Hepatocyte (in vitro differentiated cells): ENCODE results near the gene WDR59. TPM values are rescaled to one million over a fixed set of nuclear protein-coding genes. Genes with fewer than 3 reads are reported as not detected.

ENCODE experiments used
- DNase-seq: peaks from one replicate; pipeline ENCODE4 v3.0.0-alpha.2; 2016; ENCODE audit warnings: low spot score
- H2AFZ ChIP-seq: fragments of 200-600 bp; sonication (generic); 2 replicates; pipeline ENCODE4 v1.6.0; 2016; ENCODE audit warnings: antibody characterized with exemption, mild to moderate bottlenecking
- H3K27ac ChIP-seq: fragments of 200-600 bp; sonication (generic); 2 replicates; pipeline ENCODE4 v1.5.1; 2016; ENCODE audit warnings: mild to moderate bottlenecking
- H3K27me3 ChIP-seq: fragments of 200-600 bp; sonication (generic); 2 replicates; pipeline ENCODE4 v1.6.1; 2016
- H3K36me3 ChIP-seq: fragments of 200-600 bp; sonication (generic); replicated peaks from 2 replicates; pipeline ENCODE4 v1.5.1; 2016; ENCODE audit warnings: low read depth; ENCODE audit not compliant: insufficient read depth
- H3K4me1 ChIP-seq: fragments of 200-600 bp; sonication (generic); 2 replicates; pipeline ENCODE4 v1.5.1; 2016; ENCODE audit warnings: mild to moderate bottlenecking, moderate library complexity; ENCODE audit not compliant: insufficient read depth
- H3K4me2 ChIP-seq: fragments of 200-600 bp; sonication (generic); 2 replicates; pipeline ENCODE4 v1.6.0; 2016
- H3K4me3 ChIP-seq: fragments of 200-600 bp; sonication (generic); 2 replicates; pipeline ENCODE4 v1.5.1; 2016; ENCODE audit warnings: mild to moderate bottlenecking
- H3K79me2 ChIP-seq: fragments of 200-600 bp; sonication (generic); 2 replicates; pipeline ENCODE4 v1.6.0; 2017; ENCODE audit warnings: mild to moderate bottlenecking
- H3K9me2 ChIP-seq: fragments of 200-600 bp; sonication (generic); replicated peaks from 2 replicates; pipeline ENCODE4 v1.6.0; 2017; ENCODE audit warnings: mild to moderate bottlenecking; ENCODE audit not compliant: insufficient read depth
- H3K9me3 ChIP-seq: fragments of 200-600 bp; sonication (generic); 2 replicates; pipeline ENCODE4 v1.5.1; 2016; ENCODE audit warnings: low read depth, mild to moderate bottlenecking
- H4K20me1 ChIP-seq: fragments of 200-600 bp; sonication (generic); 2 replicates; pipeline ENCODE4 v1.6.0; 2016; ENCODE audit warnings: mild to moderate bottlenecking; ENCODE audit not compliant: insufficient read depth, poor library complexity, severe bottlenecking
- EZH2 ChIP-seq: fragments of 200-600 bp; sonication (generic); IDR thresholded peaks from 2 replicates; pipeline ENCODE4 v1.6.1; 2016; ENCODE audit warnings: antibody characterized with exemption, mild to moderate bottlenecking, borderline replicate concordance
- EZH2phosphoT487 ChIP-seq: fragments of 200-600 bp; sonication (generic); IDR thresholded peaks from one replicate; pipeline ENCODE4 v1.6.1; 2018; ENCODE audit warnings: antibody characterized with exemption, mild to moderate bottlenecking, low read depth, moderate library complexity; ENCODE audit not compliant: unreplicated experiment, severe bottlenecking
- WGBS: methylation state at CpG from one replicate; pipeline ENCODE4 v1.1.6; 2016; ENCODE audit warnings: low lambda C conversion rate; ENCODE audit errors: missing lambda C conversion rate; 5-methylcytosine and 5-hydroxymethylcytosine counted together
- polyA plus RNA-seq: library from polyadenylated mRNA; unstranded; fragments of >200 nt; fragmentation: Nextera tagmentation; extraction: Ambion mirVana; gene quantifications from 2 replicates; pipeline ENCODE4 v1.2.1, GENCODE V29; 2016
- total RNA-seq: library from RNA; depleted of rRNA; stranded (reverse); fragments of >200 nt; gene quantifications from 2 replicates; pipeline ENCODE4 v1.2.3, GENCODE V29; 2014
- TF ChIP-seq, protein P1 (sequence below): fragments of 200-600 bp; sonication (generic); IDR thresholded peaks from 2 replicates; pipeline ENCODE4 v1.5.1; 2016; ENCODE audit warnings: antibody characterized with exemption, mild to moderate bottlenecking; ENCODE audit not compliant: poor library complexity

The WDR59 gene
- total and polyA plus RNA-seq, 2 experiments from 2014 or later, result 32.8 to 35.7 TPM

GRCh38 chr16:74888888-74889287 is 96.0 kb downstream of the WDR59 start:
- Histone ChIP-seq H3K4me3 (no peak overlapping the region), H4K20me1 (no peaks in the 10 kb centered on the region), H3K27ac (no peak overlapping the region), H3K9me3 (no peaks in the 10 kb centered on the region), H3K9me2 (no peaks in the 10 kb centered on the region), H3K27me3 (no peaks in the 10 kb centered on the region), H3K36me3 (no peaks in the 10 kb centered on the region), H3K4me1 (no peaks in the 10 kb centered on the region), H3K79me2 (no peaks in the 10 kb centered on the region), H3K4me2 (no peak overlapping the region), H2AFZ (no peak overlapping the region)
- 95% methylated on average over 6 of the region's 6 CpGs for WGBS
- DNase-seq, result no peak
- no peak for TF ChIP-seq EZH2phosphoT487
- TF ChIP-seq EZH2, result no peak
- TF ChIP-seq, protein P1, sequence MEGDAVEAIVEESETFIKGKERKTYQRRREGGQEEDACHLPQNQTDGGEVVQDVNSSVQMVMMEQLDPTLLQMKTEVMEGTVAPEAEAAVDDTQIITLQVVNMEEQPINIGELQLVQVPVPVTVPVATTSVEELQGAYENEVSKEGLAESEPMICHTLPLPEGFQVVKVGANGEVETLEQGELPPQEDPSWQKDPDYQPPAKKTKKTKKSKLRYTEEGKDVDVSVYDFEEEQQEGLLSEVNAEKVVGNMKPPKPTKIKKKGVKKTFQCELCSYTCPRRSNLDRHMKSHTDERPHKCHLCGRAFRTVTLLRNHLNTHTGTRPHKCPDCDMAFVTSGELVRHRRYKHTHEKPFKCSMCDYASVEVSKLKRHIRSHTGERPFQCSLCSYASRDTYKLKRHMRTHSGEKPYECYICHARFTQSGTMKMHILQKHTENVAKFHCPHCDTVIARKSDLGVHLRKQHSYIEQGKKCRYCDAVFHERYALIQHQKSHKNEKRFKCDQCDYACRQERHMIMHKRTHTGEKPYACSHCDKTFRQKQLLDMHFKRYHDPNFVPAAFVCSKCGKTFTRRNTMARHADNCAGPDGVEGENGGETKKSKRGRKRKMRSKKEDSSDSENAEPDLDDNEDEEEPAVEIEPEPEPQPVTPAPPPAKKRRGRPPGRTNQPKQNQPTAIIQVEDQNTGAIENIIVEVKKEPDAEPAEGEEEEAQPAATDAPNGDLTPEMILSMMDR, result no peak

DNA sequence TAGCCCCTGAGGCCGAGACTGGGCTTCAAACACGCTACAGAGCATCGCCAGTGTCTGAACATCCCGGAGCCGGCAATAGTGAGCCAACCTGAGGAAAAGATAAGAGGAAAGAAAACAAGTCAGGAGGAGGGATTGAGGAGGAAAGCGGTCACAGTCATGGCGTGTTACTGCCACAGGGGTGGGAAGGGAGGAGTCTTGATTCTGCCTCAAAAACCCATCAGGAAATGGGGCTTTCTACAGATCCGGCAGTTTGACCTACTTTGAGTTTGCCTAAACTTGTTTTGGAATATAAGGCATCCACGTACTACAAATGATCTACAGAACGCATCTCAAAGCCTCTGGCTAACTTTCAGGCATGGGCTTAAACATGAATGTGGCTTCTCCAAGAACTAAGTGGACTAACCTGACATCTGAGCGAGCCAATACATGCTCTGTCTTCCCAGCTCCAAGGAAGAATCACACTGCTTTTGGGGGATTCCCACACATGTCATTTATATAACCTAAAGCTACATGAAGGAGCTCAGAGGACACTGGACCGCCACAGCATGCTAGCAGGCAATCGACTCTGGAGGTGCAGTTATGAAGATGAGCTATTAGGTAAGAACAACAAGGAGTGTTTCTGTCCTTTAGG is 96.6 kb downstream of the WDR59 start:
- Histone ChIP-seq H3K27me3 (no peaks in the 10 kb centered on the region), H3K4me2 (no peak overlapping the region), H3K4me1 (no peaks in the 10 kb centered on the region), H3K27ac (no peak overlapping the region), H3K4me3 (no peak overlapping the region), H3K36me3 (no peaks in the 10 kb centered on the region), H3K9me3 (no peaks in the 10 kb centered on the region), H3K79me2 (no peaks in the 10 kb centered on the region), H4K20me1 (no peaks in the 10 kb centered on the region), H2AFZ (no peak overlapping the region), H3K9me2 (no peaks in the 10 kb centered on the region)
- TF ChIP-seq EZH2 (no peak), EZH2phosphoT487 (no peak)
- TF ChIP-seq, protein P1, result no peak
- no peak for DNase-seq
- WGBS, result 99% methylated on average over 13 of the region's 13 CpGs

- Histone ChIP-seq H3K36me3 (no peaks in the 10 kb centered on the region), H3K9me3 (no peaks in the 10 kb centered on the region), H3K27me3 (no peaks in the 10 kb centered on the region), H3K4me1 (no peaks in the 10 kb centered on the region), H2AFZ (no peak overlapping the region), H4K20me1 (no peaks in the 10 kb centered on the region), H3K79me2 (no peaks in the 10 kb centered on the region), H3K4me2 (no peak overlapping the region), H3K9me2 (no peaks in the 10 kb centered on the region), H3K4me3 (no peak overlapping the region), H3K27ac (no peak overlapping the region)
- TF ChIP-seq EZH2 (no peak), EZH2phosphoT487 (no peak)
- TF ChIP-seq, protein P1, result no peak
- no peak for DNase-seq
- WGBS, result 99% methylated on average over 2 of the region's 2 CpGs
Measured at GRCh38 chr16:74887084-74887483, 97.8 kb downstream of the WDR59 start.
